CD4-positive, alpha-beta T cell treated with Interleukin-2 at 100 ng/mL for 4 hours (primary cell): Measurements from ENCODE around the gene TRIOBP.
"Not testable (repeated sequence)": the region's sequence is repeated elsewhere in the genome, so short reads cannot be mapped to it uniquely, and the experiment has no call there.

ENCODE experiments used
- DNase-seq: peaks from one replicate; pipeline ENCODE4 v3.0.0-alpha.2; 2020; ENCODE audit warnings: low spot score

Gene TRIOBP

GRCh38 chr22:37775785-37776638 lies 79.2 kb downstream of the TRIOBP start:
- no peak for DNase-seq

- DNase-seq: no peak
Measured at GRCh38 chr22:37776639-37777005, 79.8 kb downstream of the TRIOBP start.

GRCh38 chr22:37777122-37777687 lies 80.4 kb downstream of the TRIOBP start:
- no peak for DNase-seq

GRCh38 chr22:37778370-37779009 lies 81.6 kb downstream of the TRIOBP start:
- no peak for DNase-seq

- DNase-seq: no peak
Measured at GRCh38 chr22:37781434-37782059, 84.7 kb downstream of the TRIOBP start.

- DNase-seq: no peak
Measured at GRCh38 chr22:37782340-37783168, 85.7 kb downstream of the TRIOBP start.

- no peak for DNase-seq
Measured at GRCh38 chr22:37784829-37785495, 88.1 kb downstream of the TRIOBP start.

- no peak for DNase-seq
Measured at GRCh38 chr22:37790234-37790633, 93.4 kb downstream of the TRIOBP start.

GRCh38 chr22:37792494-37792893 lies 95.6 kb downstream of the TRIOBP start:
- no peak for DNase-seq

- DNase-seq: no peak
Measured at GRCh38 chr22:37794376-37794775, 97.5 kb downstream of the TRIOBP start.

GRCh38 chr22:37796079-37796478 lies 99.2 kb downstream of the TRIOBP start:
- DNase-seq: no peak

GRCh38 chr22:37797259-37797658 lies 100.4 kb downstream of the TRIOBP start:
- DNase-seq: not testable (repeated sequence)

GRCh38 chr22:37797874-37798500 lies 101.1 kb downstream of the TRIOBP start:
- DNase-seq: no peak

- not testable (repeated sequence) for DNase-seq
Measured at GRCh38 chr22:37799979-37800378, 103.1 kb downstream of the TRIOBP start.

- DNase-seq: no peak
Measured at GRCh38 chr22:37801946-37802309, 105.1 kb downstream of the TRIOBP start.

- no peak for DNase-seq
Measured at GRCh38 chr22:37802310-37803194, 105.7 kb downstream of the TRIOBP start.

- no peak for DNase-seq
Measured at GRCh38 chr22:37803195-37803638, 106.4 kb downstream of the TRIOBP start.

GRCh38 chr22:37803639-37804351 lies 106.9 kb downstream of the TRIOBP start:
- no peak for DNase-seq

- no peak for DNase-seq
Measured at GRCh38 chr22:37804352-37804880, 107.6 kb downstream of the TRIOBP start.
